ENCODE data around the gene SLC25A21.
"Not testable (repeated sequence)": the region's sequence is repeated elsewhere in the genome, so short reads cannot be mapped to it uniquely, and the experiment has no call there.

Gene SLC25A21

DNA sequence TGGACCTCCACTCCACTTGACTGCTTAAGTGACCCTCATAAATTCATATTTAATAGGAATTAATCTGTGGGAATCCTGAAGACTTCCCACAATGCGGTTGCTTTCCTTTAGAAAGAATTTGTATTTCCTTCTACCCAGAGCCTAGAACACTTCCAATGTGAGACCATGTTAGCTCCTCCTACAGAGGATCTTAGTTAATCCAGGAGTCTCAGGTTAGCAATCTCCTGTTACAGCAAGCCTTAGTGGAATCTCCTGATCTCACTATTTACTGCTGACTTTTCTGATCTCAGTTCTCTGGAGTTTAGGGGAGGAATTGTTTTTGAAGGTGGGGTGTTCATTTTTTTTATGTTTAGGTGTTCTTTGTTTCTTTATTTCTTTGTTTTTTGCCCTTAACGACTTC, 186.0 kb downstream of the SLC25A21 start:
- no peak for DNase-seq (ENCODE audit: low read depth)

DNA sequence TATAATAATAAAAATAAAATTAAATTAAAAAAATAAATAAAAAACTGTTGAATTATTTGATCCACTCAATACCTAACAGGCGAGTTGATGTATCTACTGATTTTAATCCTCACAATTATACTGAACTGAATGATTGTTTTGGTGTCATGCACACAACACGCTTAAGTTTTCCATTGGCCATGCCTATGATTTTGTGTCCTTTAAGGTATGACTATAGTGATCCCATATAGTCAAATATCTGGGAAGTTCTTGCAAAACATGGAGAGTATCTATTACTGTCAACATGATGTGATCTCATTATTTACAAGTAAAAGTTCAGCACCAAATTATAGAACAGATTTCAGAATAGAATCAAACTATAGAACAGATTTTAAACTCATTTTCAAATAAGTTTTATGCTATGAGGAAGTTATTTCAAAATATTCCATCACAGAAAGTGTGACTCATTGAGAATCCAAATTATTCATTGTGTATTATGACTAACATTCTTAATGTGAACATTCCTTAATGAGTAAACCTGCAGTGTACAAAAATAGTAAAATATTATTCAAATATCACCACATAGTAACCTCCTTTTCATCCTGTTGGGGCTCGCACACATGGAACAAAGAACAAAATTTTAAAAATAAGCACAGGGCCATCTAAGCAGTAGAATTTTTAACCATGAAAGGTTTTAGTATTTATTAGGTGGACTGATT, 190.4 kb downstream of the SLC25A21 start:
- no peak for DNase-seq (ENCODE audit: low read depth)

DNA sequence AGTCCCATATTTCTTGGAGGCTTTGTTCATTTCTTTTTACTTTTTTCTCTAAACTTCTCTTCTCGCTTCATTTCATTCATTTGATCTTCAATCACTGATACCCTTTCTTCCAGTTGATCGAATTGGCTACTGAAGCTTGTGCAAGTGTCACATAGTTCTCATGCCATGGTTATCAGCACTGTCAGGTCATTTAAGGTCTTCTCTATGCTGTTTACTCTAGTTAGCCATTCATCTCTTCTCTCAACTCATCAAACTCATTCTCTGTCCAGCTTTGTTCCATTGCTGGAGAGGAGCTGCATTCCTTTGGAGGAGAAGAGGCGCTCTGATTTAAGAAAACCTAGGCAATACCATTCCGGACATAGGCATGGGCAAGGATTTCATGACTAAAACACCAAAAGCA, 192.0 kb downstream of the SLC25A21 start:
- DNase-seq (ENCODE audit: low read depth), result not testable (repeated sequence)

DNA sequence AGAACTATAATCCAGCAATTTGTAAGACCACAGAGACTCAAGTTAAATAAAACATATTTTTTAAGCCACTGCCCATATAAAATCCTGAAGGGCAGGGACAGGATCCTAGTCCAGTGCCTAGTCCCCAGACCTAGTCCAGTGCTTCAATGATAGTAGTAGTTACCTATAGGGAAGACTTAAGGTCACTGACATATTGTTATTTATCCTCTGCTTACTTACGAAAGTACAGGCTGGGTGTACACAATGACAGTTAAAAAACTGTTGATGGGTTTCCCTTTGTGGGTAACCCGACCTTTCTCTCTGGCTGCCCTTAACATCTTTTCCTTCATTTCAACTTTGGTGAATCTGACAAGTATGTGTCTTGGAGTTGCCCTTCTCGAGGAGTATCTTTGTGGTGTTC, 192.5 kb downstream of the SLC25A21 start:
- DNase-seq (ENCODE audit: low read depth), result no peak

DNA sequence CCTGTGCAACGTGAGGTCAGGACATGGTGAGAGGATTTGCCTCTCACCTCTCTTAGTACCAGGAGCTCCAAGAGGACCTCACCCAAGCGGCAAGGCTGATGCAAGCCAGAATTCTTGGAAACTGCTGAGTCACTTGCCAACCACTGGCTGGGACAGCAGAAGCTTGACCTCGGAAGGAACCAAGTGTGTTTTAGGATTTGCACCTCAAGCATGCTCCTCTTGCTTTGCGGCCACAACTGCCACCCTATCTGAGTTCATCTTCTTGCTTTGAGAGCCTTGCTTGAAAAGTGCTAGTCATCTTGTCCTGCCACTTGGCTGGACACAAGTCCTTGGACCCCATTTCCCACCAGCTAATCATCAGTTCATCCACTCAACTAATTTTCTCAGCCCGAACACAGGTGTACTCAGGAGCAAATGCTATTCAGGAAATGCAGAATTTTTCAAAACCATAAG, 195.8 kb downstream of the SLC25A21 start:
- DNase-seq (ENCODE audit: low read depth), result no peak

DNA sequence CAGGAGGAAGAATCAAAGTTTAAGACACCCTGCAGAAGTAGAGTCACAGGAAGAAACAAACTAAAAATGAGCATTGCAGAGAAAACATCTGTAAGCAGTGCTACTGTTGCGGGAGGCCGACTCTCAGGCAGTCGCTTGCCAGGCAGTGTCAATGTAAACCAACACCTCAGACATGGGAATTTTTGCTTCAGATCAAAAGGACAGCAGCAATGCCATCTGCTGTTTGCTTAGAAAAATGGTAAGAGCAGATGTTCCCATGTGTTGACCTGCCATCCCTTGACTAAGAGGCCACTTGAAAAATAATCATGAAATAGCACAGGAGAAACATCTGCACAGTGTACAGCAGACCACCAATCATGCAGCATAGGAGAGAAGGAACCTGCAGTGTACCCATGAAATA, 196.6 kb downstream of the SLC25A21 start:
- no peak for DNase-seq (ENCODE audit: low read depth)

DNA sequence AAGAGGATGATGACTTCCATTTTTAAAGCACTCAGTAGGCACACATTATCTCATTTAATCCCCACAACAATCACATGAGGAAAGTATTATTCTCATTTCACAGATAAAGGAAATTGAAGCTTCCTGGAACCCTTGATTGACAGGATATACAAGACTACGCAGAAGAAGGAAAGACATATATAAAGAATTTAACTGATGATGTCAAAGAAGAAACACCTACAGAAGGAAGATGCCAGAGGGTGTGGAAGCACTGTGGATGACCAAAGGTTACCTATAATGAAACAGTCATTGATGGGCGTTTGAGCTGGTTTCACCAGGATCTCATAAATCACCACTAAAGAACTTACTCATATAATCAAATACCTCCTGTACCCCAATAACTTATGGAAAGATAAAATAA, 197.4 kb downstream of the SLC25A21 start:
- no peak for DNase-seq (ENCODE audit: low read depth)

DNA sequence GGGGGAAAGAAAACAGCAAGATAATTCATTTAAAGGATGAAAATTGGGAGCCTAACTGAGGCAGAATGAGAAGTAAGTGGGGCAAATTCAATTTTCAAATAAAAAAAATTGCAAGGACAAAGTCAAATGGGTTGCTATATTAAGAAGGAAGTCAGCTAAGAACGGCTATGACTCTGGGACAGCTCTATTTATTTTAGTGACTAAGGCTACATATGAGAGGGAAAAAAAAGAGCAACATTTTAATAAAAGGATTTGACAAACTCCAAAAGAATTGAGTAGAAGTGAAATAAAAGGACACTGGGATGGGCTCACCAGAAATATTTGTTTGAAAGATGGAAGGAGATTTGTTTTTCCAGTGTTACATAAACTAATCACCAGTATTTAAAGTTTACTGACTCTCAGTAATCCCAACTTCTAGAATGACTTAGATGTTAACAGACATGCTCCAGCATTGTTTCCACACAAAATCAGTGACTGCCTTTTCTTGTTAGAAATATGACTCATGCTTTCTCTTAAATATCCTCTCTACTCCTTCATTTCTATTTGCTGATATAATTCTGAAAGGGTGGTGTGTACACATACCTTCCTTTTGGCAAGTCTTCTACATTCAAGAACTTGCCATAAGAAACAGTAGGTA, 198.5 kb downstream of the SLC25A21 start:
- no peak for DNase-seq (ENCODE audit: low read depth)

DNA sequence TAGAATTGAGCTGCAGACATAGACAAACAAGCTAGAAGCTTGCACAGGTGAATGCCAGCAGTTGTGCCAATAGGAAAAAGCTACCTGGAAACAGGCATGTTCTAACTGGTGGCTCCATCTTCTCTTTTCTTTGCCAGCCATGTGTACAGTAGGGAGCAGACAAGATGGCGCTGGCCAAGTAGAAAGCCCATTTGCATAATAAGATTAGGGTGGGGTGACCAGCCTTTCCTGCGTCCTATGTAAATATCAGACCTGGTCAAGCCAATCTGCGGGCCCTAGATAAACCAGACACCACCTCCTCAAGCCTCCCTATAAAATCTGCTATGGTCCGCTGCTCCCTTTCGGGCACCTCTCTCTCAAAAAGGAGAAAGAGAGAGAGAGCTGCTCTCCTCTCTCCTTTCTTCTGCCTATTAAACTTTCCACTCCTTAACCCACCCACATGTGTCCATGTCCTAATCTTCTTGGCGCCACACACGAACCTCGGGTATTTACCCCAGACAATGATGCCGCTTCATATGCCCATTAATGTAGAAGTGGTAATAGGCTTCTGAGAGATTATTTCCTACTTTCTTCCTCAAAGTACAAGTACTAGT, 201.0 kb downstream of the SLC25A21 start:
- DNase-seq (ENCODE audit: low read depth), result no peak

DNA sequence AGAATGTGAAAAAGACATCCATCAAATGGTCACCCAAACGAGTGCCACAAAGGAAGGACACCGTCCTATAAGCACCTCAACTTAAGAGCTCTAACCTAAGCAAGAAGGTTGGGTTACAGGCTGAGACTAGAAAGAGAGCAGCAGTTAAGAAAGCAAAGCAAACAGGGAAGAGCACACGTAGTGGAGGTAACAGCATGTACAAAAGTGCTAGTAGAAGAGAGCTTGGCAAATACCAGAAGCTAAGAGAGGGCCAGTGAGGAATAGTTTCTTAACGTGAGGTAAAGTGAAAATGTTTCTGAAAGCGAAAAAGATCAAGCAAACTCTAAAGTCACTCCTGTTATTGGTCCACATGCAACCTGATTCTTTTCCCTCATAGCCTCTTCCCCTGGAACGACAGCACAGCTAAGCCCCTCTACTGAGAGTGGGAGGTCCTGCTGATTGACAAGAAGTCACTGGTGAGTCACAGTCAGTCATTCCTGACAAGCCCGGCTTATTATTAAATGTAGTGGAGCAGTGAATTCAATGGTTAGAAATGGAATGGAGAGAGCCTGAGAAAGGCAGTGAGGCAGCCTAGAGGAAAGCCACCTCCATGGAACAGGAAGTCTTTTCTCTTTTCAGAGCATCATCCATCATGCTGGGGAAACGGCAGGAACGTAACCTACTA, 204.4 kb downstream of the SLC25A21 start:
- DNase-seq (ENCODE audit: low read depth), result no peak

DNA sequence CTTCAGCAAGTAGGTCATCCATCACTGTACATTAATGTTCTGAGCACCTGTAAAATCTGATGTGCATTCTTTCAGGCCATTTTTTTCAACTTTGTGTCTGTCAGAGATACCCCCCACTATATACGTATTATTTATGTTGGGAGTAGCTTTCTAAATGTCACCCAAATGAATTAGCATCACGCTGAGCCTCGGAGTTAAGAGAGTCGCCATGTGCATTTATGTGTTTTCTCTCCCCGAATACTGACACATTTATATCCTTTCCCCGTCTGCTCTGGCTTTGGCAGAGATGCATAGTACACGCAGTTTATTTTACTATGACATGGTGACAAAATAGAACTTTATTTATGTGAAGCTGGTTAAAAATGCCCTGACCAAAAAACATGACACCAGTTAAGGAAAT, 216.4 kb downstream of the SLC25A21 start:
- DNase-seq (ENCODE audit: low read depth), result no peak

DNA sequence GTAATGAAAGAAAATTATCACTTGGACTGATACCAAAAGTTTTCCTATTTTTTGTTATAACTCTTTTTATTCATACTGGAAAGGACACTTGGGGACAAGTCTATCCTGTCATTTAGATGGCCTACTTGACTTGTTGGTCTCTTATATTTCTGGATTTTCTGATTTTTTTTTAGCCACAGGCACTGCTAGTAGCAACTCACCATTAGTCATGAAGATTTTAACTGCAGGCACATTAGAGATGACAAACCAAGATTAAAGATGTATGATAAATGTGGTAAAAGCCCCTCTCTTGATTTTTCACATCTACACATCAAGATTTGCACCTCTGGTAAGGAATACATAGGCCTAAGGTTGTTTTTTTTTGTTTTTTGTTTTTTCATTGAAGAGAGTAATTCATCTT, 217.0 kb downstream of the SLC25A21 start:
- DNase-seq (ENCODE audit: low read depth), result no peak

DNA sequence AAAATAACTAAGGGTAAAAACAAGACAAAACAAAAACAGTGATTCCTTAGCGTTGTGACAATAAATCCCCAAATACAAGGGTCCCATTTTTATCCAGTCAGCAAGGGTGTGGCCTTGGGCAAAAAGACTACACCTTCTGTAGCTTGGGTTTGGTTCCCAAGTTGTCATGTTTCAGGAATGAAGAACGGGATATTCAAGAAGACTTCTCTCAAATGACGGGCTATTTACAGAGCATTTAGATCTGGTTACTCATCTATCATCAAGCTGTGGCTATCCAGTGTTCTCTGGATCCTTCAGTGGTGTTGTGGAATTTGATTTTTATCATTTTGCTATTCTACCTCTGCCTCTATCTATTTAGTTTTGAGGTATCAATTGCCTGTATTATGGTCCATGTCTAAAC, 219.7 kb downstream of the SLC25A21 start:
- no peak for DNase-seq (ENCODE audit: low read depth)

DNA sequence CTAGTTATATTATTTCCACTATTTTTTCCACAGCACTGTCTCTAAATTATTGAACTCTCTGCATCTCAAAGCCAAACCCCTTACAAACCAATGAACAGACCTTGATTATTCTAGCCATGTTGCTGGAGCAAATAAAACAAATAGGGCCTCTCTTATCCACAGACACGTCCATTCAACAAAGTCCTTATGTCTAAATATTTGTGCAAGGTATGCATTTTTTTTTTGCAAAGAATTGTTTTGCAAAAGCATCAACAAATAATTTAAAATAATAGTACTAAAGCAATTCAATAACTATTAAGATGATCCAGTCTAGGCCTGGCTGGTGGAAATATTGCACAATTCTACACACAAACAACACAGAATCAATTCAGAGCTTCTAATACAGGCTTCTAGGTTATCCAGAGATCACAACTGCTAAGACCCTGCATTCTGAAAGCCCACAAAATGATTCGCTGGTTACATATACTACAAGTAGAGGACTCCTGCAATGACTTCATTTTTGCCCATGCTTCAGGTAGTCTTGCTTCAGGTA, 221.0 kb downstream of the SLC25A21 start:
- DNase-seq (ENCODE audit: low read depth), result no peak

DNA sequence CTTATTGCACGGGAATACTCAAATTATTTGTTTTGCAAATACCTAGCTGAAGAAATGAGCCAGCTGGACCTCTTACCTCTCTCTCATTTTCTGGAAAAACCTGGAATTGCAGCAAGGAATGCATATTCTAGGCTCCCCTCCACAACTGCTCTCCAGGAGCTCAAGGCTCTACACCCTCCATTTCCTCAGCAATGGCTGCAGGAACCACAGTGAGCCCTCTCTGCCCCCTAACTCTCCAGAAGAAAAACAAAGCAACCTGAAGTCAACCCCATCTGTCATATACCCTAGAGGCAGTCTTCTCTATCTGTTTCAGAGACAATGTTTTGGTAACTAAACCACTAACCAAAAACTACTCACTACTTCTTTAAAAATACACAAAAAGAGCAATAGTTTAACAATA, 221.6 kb downstream of the SLC25A21 start:
- DNase-seq (ENCODE audit: low read depth), result no peak

DNA sequence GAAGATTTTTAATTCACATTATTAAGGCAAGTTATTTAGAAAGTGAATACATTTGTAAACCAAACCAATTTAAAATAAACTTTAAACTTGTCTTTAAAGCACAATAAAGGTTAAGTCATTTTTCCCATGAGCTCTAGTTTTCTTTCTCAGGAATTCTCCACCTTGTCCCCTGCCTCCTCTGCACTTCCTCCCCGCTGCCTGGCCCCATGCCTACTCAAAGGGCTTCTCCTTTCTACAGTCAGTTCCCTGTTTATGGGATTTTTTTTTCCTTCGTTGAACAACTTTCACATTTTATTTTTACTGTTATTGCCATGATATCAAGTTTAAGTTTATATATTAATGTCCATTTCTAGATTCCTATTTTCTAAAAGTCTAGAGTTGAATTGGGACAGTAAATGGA, 223.0 kb downstream of the SLC25A21 start:
- no peak for DNase-seq (ENCODE audit: low read depth)

DNA sequence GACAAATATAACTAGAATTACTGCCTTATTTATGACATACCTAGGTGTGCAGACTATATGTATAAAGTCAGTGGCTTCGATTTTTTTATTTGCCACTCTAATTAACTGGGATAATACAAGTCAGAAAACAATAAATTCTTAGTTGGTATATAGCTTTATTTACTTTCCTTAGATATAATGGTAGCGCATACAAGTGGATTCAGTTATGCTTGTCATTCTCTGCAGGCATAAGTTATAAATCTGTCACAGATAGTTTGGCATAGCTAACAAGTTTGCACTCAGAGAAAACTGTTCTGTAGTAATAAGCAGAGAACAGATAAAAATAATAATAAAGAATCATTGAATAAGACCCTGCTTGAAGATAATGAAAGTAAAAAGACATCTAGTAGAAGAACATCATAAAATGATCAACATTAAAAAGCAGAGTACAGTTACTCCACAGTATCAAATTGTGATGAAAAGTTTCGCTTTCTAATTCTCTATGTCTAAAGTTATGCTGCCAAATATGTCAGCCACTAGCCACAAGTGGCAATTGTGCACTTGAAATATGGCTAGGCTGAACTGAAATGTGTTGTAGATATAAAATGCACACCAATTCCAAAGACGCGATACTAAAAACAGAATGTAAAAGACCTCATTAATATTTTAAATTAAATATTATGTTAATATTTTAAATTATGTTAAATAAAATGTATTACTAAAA, 224.1 kb downstream of the SLC25A21 start:
- DNase-seq (ENCODE audit: low read depth), result no peak

DNA sequence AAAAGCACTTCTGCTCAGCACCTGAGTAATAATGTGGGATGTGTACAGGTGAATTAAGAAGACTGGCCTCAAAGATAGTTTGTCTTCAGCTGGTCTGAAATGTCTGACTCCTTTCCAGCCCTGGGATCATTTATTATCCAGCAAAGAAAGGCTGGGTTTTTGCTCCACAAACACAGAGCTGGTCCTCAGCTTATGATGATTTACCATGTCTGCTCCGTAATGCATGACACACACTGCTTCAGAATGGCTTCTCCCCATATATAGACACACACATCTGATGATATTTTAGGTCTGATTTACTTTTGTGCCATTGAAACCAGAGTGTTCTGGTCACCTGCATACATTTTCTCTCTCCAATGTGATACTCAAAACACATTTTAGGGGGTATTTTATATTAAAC, 225.0 kb downstream of the SLC25A21 start:
- DNase-seq (ENCODE audit: low read depth), result no peak

DNA sequence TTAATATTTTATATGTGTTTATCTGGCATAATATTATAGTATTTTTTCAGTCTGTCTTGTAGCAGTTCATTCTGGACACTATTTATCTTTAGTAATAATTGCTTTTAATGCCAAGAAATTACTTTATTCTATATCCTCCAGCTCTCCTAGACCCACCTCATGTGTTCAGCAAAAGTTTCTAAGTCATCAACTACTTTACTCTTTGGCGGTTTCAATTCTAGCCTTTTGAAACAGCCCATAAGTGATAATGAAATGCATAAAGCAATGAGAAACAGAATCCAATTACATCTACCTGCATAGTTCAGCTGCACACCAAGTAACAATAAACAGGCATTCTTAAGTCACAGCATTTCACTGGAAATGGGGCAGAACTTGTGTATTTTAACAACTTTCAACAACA, 225.5 kb downstream of the SLC25A21 start:
- DNase-seq (ENCODE audit: low read depth), result no peak

DNA sequence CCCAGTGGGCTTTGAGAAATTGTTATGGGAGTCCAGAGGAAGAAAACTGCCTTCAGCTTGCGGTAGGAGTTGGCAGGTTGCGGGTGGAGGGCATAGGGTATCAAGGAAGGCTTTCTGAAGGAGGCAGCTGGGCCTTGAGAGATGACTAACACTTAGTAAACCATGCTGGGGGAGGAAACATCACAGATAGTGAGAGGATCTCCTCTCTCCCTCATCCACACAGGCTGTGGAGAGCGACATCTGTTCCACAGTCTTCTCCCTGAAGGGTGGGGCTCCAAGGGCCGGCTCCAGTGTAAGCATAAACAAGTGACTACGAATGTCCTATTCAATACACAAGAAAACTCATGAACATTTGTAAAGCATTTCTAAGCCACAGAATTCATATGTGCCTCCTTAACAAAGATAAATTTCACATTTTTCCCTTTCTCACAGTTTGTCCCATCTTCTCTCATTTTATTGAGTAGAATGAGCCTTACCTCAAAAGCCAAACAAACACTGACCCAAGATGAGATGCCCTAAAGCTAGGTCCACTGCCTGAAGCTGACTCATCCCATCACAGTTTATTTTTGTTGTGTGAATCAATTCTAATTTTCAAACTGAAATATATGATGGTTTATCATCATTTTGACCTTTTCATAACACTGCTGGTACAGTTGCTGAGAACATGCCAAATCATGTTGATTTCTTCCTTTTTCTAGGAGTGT, 227.9 kb downstream of the SLC25A21 start:
- no peak for DNase-seq (ENCODE audit: low read depth)

DNA sequence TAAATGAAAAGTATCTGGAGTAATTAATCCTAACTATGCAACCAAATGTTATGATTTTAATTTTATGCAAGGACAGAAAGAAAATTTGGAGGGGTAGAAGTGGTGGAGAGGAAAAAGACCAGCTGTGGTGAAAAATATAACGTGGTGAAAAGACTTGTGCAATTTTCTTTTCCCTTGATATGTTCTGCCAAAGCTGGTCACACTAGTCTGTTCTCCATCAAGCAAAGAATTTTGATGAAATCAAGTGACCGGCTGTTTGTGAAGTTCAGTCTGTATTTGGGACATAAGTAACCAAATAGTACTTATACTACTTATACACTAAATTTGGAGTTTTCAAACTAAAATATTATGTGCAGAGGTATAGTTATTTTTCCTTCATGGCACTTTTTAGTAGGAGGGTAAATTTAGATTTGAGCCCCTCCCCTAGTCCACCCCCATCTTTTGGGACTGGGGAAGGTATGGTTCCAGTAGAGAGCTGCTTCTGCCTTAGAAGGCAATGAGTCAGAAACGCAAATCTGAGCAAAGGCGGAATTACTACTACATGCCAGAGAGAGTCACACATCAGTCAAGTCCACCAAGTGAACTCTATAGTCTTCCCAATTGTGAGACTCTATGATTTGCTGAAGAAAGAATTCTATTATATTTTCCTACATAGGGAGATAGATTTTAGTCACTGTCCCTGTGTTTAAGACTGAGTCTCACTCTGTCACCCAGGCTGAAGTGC, 229.7 kb downstream of the SLC25A21 start:
- no peak for DNase-seq (ENCODE audit: low read depth)

All from stimulated activated CD8-positive, alpha-beta memory T cell treated with anti-CD3 and anti-CD28 coated beads, Interleukin-4, amount 100 ng/mL, for 24 hours (primary cell).